HepG2 (cell line): ENCODE results near the gene RASA3. TPM values are rescaled to one million over a fixed set of nuclear protein-coding genes. Genes with fewer than 3 reads are reported as not detected.
A peak's percentile ranks its signal among the peaks of the same experiment; 100 is the strongest.

Source experiments
- ATAC-seq: fragments of 200-7000 bp; cut with Tn5 transposase; 3 replicates; pipeline ENCODE4 v1.9.1; 2020; ENCODE audit warnings: mild to moderate bottlenecking, moderate library complexity
- BruUV-seq: library from RNA; stranded (reverse); fragments of 400-500 nt; replicated peaks from 2 replicates; lab custom pipeline; 2021; lab: Mats Ljungman, UMichigan
- CTCF ChIA-PET: fragments of 300-600 bp; formaldehyde crosslinking; extraction: SDS; loops from one replicate; lab custom pipeline; 2021; ENCODE audit warnings: low total read pairs, inconsistent platforms, low intra/inter-chr PET ratio; lab: Yijun Ruan, JAX
- POLR2A ChIA-PET: fragments of 350-600 bp; sonication (Branson Sonifier 250); formaldehyde crosslinking; loops from one replicate; lab custom pipeline; 2020; ENCODE audit warnings: antibody characterized with exemption, inconsistent platforms; lab: Yijun Ruan, JAX
- DNase-seq: peaks from one replicate; pipeline ENCODE4 v3.0.0-alpha.2; 2015; ENCODE audit warnings: low spot score
- FAIRE-seq: peaks from 3 replicates; lab custom pipeline; 2011; peaks lifted over from hg19 to GRCh38; lab: Jason Lieb, UNC
- H2AFZ ChIP-seq: one replicate; pipeline ENCODE4 v1.6.1; 2011; ENCODE audit warnings: low read length, inconsistent platforms
- H3K27ac ChIP-seq: fragments of 300-600 bp; 3 replicates; pipeline ENCODE4 v1.8.0; 2011; ENCODE audit warnings: mixed run types, mild to moderate bottlenecking, mixed read lengths, low read length, inconsistent platforms; ENCODE audit not compliant: insufficient read depth; ENCODE audit errors: extremely low read length
- H3K27me3 ChIP-seq, 2 experiments: fragments of 200-600 bp in 1 of 2; 2 replicates in 1 of 2; 3 replicates in 1 of 2; pipeline versions ENCODE4 v1.6.0 to v1.8.0; 2011; ENCODE audit warnings: low read length in 2 of 2, mild to moderate bottlenecking in 2 of 2, moderate library complexity in 2 of 2, inconsistent platforms in 1 of 2; ENCODE audit not compliant: insufficient read depth in 2 of 2, control insufficient read depth in 1 of 2
- H3K36me3 ChIP-seq, 2 experiments: fragments of 200-600 bp in 1 of 2; replicated peaks in 1 of 2; 2 replicates in 1 of 2; 3 replicates in 1 of 2; pipeline versions ENCODE4 v1.5.1 to v1.8.0; 2011; ENCODE audit warnings: low read length in 2 of 2, inconsistent platforms in 1 of 2; ENCODE audit not compliant: insufficient read depth in 2 of 2, control insufficient read depth in 1 of 2
- H3K4me1 ChIP-seq: 2 replicates; pipeline ENCODE4 v1.5.1; 2012; ENCODE audit warnings: low read length, inconsistent platforms; ENCODE audit not compliant: insufficient read depth
- H3K4me2 ChIP-seq: 2 replicates; pipeline ENCODE4 v1.6.0; 2011; ENCODE audit warnings: low read depth, low read length, inconsistent platforms
- H3K4me3 ChIP-seq, 3 experiments: fragments of 200-600 bp in 1 of 3; sonication (generic), shearing (Covaris generic) in 1 of 3; replicated peaks in 1 of 3; 2 replicates each; pipeline ENCODE4 v1.5.1; 2011 to 2016; ENCODE audit warnings: low read length in 3 of 3, inconsistent platforms in 2 of 3, low read depth in 2 of 3, mild to moderate bottlenecking in 2 of 3, control low read depth in 1 of 3, mixed read lengths in 1 of 3; ENCODE audit not compliant: insufficient read depth in 1 of 3
- H3K79me2 ChIP-seq: one replicate; pipeline ENCODE4 v1.6.1; 2011; ENCODE audit warnings: low read length, inconsistent platforms; ENCODE audit not compliant: insufficient read depth
- H3K9ac ChIP-seq: 2 replicates; pipeline ENCODE4 v1.6.0; 2011; ENCODE audit warnings: mild to moderate bottlenecking, low read depth, low read length, inconsistent platforms; ENCODE audit not compliant: insufficient read depth
- H3K9me3 ChIP-seq: 2 replicates; pipeline ENCODE4 v1.5.1; 2012; ENCODE audit warnings: mild to moderate bottlenecking, low read length
- H4K20me1 ChIP-seq: 2 replicates; pipeline ENCODE4 v1.6.0; 2011; ENCODE audit warnings: inconsistent platforms, mild to moderate bottlenecking, low read length, moderate library complexity; ENCODE audit not compliant: insufficient read depth
- KDM5B ChIP-seq: sonication (generic); formaldehyde crosslinking; IDR thresholded peaks from 2 replicates; pipeline ENCODE4 v1.4.0; 2020; ENCODE audit warnings: missing genetic modification reagents, mild to moderate bottlenecking, borderline replicate concordance
- MYC ChIP-seq: sonication (generic); formaldehyde crosslinking; IDR thresholded peaks from 2 replicates; pipeline ENCODE4 v1.9.0; 2021; ENCODE audit warnings: missing genetic modification reagents, borderline replicate concordance
- NR2C2 ChIP-seq: sonication (generic); formaldehyde crosslinking; IDR thresholded peaks from 2 replicates; pipeline ENCODE4 v1.4.0; 2020; ENCODE audit warnings: missing genetic modification reagents, mild to moderate bottlenecking, moderate library complexity, borderline replicate concordance
- NR2F6 ChIP-seq, 2 experiments: IDR thresholded peaks; 2 replicates each; pipeline ENCODE4 v1.6.1; 2016; ENCODE audit warnings: antibody characterized with exemption in 1 of 2, mild to moderate bottlenecking in 1 of 2
- RAD51 ChIP-seq: fragments of 450-650 bp; IDR thresholded peaks from 2 replicates; pipeline ENCODE4 v1.6.1; 2016; ENCODE audit warnings: borderline replicate concordance
- RFXANK ChIP-seq: IDR thresholded peaks from 2 replicates; pipeline ENCODE4 v1.6.1; 2016
- SNAI1 ChIP-seq: sonication (generic); formaldehyde crosslinking; IDR thresholded peaks from 2 replicates; pipeline ENCODE4 v1.5.0; 2020; ENCODE audit warnings: mild to moderate bottlenecking, missing genetic modification reagents, borderline replicate concordance
- ZNF143 ChIP-seq: sonication (generic); formaldehyde crosslinking; IDR thresholded peaks from 2 replicates; pipeline ENCODE4 v1.4.0; 2020; ENCODE audit warnings: missing genetic modification reagents
- ZNF160 ChIP-seq: sonication (generic); formaldehyde crosslinking; IDR thresholded peaks from 2 replicates; pipeline ENCODE4 v1.8.0; 2022; ENCODE audit warnings: mild to moderate bottlenecking, inconsistent platforms, missing genetic modification reagents
- ZNF256 ChIP-seq: sonication (generic); formaldehyde crosslinking; conservative IDR thresholded peaks from 2 replicates; pipeline ENCODE4 v1.4.0; 2020; ENCODE audit warnings: missing genetic modification reagents
- ZNF44 ChIP-seq: sonication (generic); formaldehyde crosslinking; IDR thresholded peaks from 2 replicates; pipeline ENCODE4 v1.5.1; 2020; ENCODE audit warnings: mild to moderate bottlenecking, missing genetic modification reagents
- WGBS: methylation state at CpG from one replicate; pipeline ENCODE4 v1.1.6; 2017; ENCODE audit warnings: low lambda C conversion rate; 5-methylcytosine and 5-hydroxymethylcytosine counted together
- in situ Hi-C: cut with HindIII; loops from 2 replicates; pipeline ENCODE4 v1.10.0; 2017; ENCODE audit warnings: low pct_unique_long_range_greater_than_20kb; ENCODE audit not compliant: extremely low pct_ligation_motif_present
- intact Hi-C: fragments of 100-400 bp; cut with micrococcal nuclease; formaldehyde crosslinking; loops from one replicate; pipeline ENCODE4 v1.10.0; 2022; ENCODE audit not compliant: unreplicated experiment
- polyA plus RNA-seq, 8 experiments: library from polyadenylated mRNA; depleted of rRNA in 3 of 8; stranded (reverse) in 7 of 8; unstranded in 1 of 8; fragments of >200 nt; fragmentation: Illumina TruSeq in 4 of 8; extraction: Trizol in 4 of 8; gene quantifications; 2 replicates each; pipeline versions ENCODE4 v1.2.1 to v1.2.3, GENCODE V29; 2011 to 2016; ENCODE audit warnings: low read depth in 4 of 8, missing spikeins in 1 of 8, mixed read lengths in 1 of 8; ENCODE audit not compliant: insufficient read depth in 1 of 8
- total RNA-seq, 5 experiments: library from RNA; depleted of rRNA; stranded (reverse); fragments of >200 nt; fragmentation: Illumina TruSeq; extraction: Trizol; gene quantifications; 2 replicates each; pipeline ENCODE4 v1.2.3, GENCODE V29; 2016; ENCODE audit warnings: low read depth in 1 of 5
- TF ChIP-seq, protein P1 (sequence below), 2 experiments: sonication (generic) in 1 of 2; formaldehyde crosslinking in 1 of 2; IDR thresholded peaks; 2 replicates each; pipeline versions ENCODE4 v1.5.1 to v1.6.1; 2011 to 2020; ENCODE audit warnings: borderline replicate concordance in 1 of 2, low read depth in 1 of 2, low read length in 1 of 2, mild to moderate bottlenecking in 1 of 2, missing genetic modification reagents in 1 of 2, moderate library complexity in 1 of 2
- TF ChIP-seq, protein P2 (sequence below): sonication (generic); formaldehyde crosslinking; IDR thresholded peaks from 2 replicates; pipeline ENCODE4 v1.5.1; 2020; ENCODE audit warnings: mild to moderate bottlenecking, missing genetic modification reagents, moderate library complexity
- TF ChIP-seq, protein P3 (sequence below): fragments of 450-650 bp; IDR thresholded peaks from 2 replicates; pipeline ENCODE4 v1.6.1; 2016

The RASA3 gene
- total and polyA plus RNA-seq, 2 of the 13 experiments (the other 11 are each of a cell fraction or from before 2014, with no cell fraction given) = 0.05 TPM; not detected in 1

DNA sequence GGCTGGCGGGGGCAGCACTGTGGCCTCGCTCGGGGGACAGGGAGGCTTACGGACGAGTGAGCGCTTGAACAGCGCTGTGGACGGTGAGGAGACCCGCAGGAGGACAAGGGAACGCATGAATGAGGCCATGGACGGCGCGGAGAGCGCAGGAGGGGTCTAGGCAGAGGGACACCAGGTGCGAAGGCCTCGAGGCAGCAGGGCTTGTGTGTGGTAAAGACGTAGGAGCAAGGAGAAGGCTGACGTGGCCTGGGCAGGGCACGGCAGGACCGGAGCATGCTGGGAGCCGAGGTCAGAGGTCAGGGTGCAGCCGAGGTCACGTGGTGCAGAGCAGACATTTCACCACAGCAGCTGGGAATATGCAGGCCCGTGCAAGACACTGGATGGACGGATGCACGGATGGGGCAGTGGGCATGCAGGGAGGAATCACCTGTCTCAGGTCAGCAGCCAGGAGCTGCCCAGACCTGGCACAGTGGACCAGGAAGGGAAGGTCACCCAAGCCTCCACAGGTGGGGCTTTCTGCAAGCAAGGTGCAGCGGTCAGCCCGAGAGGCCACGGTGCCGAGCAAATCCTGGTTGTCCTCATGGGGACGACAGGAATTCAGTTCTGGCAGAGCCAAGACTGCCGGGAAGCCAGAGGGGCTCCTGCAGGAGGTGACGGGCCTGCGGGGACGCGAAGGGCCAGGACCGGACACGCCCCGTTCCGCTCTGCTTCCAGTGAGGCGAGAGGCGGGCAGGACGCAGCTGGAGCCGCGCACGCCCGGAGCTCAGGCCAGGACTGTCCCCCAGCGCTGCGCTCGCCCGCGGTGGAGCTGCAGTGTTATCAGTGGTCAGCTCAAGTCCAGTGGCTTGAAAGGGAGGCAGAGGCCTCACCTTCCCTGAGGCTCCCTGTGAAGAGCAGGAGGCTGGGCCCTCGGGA lies 72.2 kb downstream of the RASA3 start:
- intact Hi-C loops = no loop called here
- no peak for TF ChIP-seq ZNF160 (CRISPR knock-in tag)
- no peak for TF ChIP-seq RFXANK
- no peak for TF ChIP-seq SNAI1 (CRISPR knock-in tag)
- peak; percentile 42; the same call in 1 of the 2 replicates for TF ChIP-seq RAD51
- TF ChIP-seq NR2F6 (IDR thresholded peaks at IDR 0.05) = 0 out of 2 replicates have a peak, but pooled peaks have one; percentile 14
- no peak for TF ChIP-seq NR2F6 (CRISPR knock-in tag; IDR thresholded peaks at IDR 0.05)
- TF ChIP-seq, protein P1, sequence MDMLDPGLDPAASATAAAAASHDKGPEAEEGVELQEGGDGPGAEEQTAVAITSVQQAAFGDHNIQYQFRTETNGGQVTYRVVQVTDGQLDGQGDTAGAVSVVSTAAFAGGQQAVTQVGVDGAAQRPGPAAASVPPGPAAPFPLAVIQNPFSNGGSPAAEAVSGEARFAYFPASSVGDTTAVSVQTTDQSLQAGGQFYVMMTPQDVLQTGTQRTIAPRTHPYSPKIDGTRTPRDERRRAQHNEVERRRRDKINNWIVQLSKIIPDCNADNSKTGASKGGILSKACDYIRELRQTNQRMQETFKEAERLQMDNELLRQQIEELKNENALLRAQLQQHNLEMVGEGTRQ (IDR thresholded peaks at IDR 0.05; ENCODE audit: low read depth, low read length) = peak; percentile 43; the same call in 1 of the 2 replicates
- TF ChIP-seq, protein P1 (CRISPR knock-in tag; IDR thresholded peaks at IDR 0.05; ENCODE audit: borderline replicate concordance) = no peak
- TF ChIP-seq, protein P2, sequence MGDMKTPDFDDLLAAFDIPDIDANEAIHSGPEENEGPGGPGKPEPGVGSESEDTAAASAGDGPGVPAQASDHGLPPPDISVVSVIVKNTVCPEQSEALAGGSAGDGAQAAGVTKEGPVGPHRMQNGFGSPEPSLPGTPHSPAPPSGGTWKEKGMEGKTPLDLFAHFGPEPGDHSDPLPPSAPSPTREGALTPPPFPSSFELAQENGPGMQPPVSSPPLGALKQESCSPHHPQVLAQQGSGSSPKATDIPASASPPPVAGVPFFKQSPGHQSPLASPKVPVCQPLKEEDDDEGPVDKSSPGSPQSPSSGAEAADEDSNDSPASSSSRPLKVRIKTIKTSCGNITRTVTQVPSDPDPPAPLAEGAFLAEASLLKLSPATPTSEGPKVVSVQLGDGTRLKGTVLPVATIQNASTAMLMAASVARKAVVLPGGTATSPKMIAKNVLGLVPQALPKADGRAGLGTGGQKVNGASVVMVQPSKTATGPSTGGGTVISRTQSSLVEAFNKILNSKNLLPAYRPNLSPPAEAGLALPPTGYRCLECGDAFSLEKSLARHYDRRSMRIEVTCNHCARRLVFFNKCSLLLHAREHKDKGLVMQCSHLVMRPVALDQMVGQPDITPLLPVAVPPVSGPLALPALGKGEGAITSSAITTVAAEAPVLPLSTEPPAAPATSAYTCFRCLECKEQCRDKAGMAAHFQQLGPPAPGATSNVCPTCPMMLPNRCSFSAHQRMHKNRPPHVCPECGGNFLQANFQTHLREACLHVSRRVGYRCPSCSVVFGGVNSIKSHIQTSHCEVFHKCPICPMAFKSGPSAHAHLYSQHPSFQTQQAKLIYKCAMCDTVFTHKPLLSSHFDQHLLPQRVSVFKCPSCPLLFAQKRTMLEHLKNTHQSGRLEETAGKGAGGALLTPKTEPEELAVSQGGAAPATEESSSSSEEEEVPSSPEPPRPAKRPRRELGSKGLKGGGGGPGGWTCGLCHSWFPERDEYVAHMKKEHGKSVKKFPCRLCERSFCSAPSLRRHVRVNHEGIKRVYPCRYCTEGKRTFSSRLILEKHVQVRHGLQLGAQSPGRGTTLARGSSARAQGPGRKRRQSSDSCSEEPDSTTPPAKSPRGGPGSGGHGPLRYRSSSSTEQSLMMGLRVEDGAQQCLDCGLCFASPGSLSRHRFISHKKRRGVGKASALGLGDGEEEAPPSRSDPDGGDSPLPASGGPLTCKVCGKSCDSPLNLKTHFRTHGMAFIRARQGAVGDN (CRISPR knock-in tag) = peak; percentile 17; the same call in 1 of the 2 replicates
- TF ChIP-seq NR2C2 (CRISPR knock-in tag) = peak; percentile 85
- TF ChIP-seq, protein P3, sequence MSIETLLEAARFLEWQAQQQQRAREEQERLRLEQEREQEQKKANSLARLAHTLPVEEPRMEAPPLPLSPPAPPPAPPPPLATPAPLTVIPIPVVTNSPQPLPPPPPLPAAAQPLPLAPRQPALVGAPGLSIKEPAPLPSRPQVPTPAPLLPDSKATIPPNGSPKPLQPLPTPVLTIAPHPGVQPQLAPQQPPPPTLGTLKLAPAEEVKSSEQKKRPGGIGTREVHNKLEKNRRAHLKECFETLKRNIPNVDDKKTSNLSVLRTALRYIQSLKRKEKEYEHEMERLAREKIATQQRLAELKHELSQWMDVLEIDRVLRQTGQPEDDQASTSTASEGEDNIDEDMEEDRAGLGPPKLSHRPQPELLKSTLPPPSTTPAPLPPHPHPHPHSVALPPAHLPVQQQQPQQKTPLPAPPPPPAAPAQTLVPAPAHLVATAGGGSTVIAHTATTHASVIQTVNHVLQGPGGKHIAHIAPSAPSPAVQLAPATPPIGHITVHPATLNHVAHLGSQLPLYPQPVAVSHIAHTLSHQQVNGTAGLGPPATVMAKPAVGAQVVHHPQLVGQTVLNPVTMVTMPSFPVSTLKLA = peak; percentile 38
- no peak for TF ChIP-seq MYC (CRISPR knock-in tag)
- no peak for TF ChIP-seq ZNF256 (CRISPR knock-in tag)
- TF ChIP-seq ZNF143 (CRISPR knock-in tag) = peak; percentile 61
- no peak for TF ChIP-seq ZNF44
- TF ChIP-seq KDM5B = no peak

More for the DNA sequence above, 72.2 kb downstream of the RASA3 start:
- no peak for DNase-seq
- no peaks in the 10 kb centered on the region for H3K9me3 ChIP-seq
- peaks cover 13% of the 10 kb centered on the region for H3K4me1 ChIP-seq
- no peak overlapping the region for H2AFZ ChIP-seq
- POLR2A ChIA-PET = no interaction called here
- no peaks in the 10 kb centered on the region for H4K20me1 ChIP-seq
- 59% methylated on average over 38 of the region's 53 CpGs for WGBS
- BruUV-seq = no TSS peak
- no peaks in the 10 kb centered on the region for H3K36me3 ChIP-seq
- H3K27me3 ChIP-seq = peaks cover 11 to 47% of the 10 kb centered on the region in 2 experiments; a peak in 4 of 5 replicates
- no peaks in the 10 kb centered on the region for H3K79me2 ChIP-seq
- FAIRE-seq = no peak
- CTCF ChIA-PET = no interaction called here
- H3K4me2 ChIP-seq = no peak overlapping the region
- no peak overlapping the region for H3K4me3 ChIP-seq
- ATAC-seq = no peak
- in situ Hi-C loops = no loop called here
- no peak overlapping the region for H3K27ac ChIP-seq
- no peak overlapping the region for H3K9ac ChIP-seq
